HCT116 (cell line): ENCODE measurements around the gene EML4. TPM values are rescaled to one million over a fixed set of nuclear protein-coding genes. Genes with fewer than 3 reads are reported as not detected.

Experiments used
- ATAC-seq: fragments of 200-7000 bp; cut with Tn5 transposase; 2 replicates; pipeline ENCODE4 v1.9.1; 2020; ENCODE audit warnings: mild to moderate bottlenecking, moderate library complexity
- BruUV-seq: library from RNA; stranded (reverse); fragments of 400-500 nt; replicated peaks from 2 replicates; lab custom pipeline; 2021; lab: Mats Ljungman, UMichigan
- CTCF ChIA-PET: fragments of 300-600 bp; sonication (Branson Sonifier 250); formaldehyde crosslinking; loops from one replicate; lab custom pipeline; 2021; ENCODE audit warnings: antibody characterized with exemption; lab: Charles Lee
- POLR2A ChIA-PET: fragments of 300-600, 350-600 bp; sonication (Branson Sonifier 250); formaldehyde crosslinking; loops from one replicate; lab custom pipeline; 2021; ENCODE audit warnings: antibody characterized with exemption; lab: Charles Lee
- RAD21 ChIA-PET, 2 experiments: fragments of 300-600 bp; sonication (Branson Sonifier 250); formaldehyde crosslinking; loops; one replicate each; lab custom pipeline; 2023; ENCODE audit warnings: low total read pairs in 2 of 2; ENCODE audit not compliant: uncharacterized antibody in 2 of 2, unreplicated experiment in 2 of 2, low non-redundant PET in 1 of 2; lab: Charles Lee
- DNase-seq: peaks from one replicate; pipeline ENCODE4 v3.0.0-alpha.2; 2010; ENCODE audit warnings: low read depth, low spot score
- H2AFZ ChIP-seq: fragments of 200-600 bp; shearing (Covaris generic), sonication (generic); 2 replicates; pipeline ENCODE4 v1.6.1; 2017; ENCODE audit warnings: low read depth, mixed run types, mixed read lengths, antibody characterized with exemption, low read length; ENCODE audit not compliant: poor library complexity, severe bottlenecking
- H3K27ac ChIP-seq: 2 replicates; pipeline ENCODE4 v1.5.1; 2012; ENCODE audit warnings: low read depth, low read length
- H3K27me3 ChIP-seq: fragments of 200-600 bp; sonication (generic); 2 replicates; pipeline ENCODE4 v1.6.1; 2016; ENCODE audit warnings: mixed run types, low read length, mixed read lengths; ENCODE audit not compliant: insufficient read depth
- H3K36me3 ChIP-seq, 2 experiments: fragments of 200-500 bp in 1 of 2; fragments of 200-600 bp in 1 of 2; sonication (Bioruptor generic) in 1 of 2; sonication (generic) in 1 of 2; 2 replicates each; pipeline versions ENCODE4 v1.5.1 to v1.6.1; 2014 to 2016; ENCODE audit warnings: low read length in 2 of 2, inconsistent platforms in 1 of 2, mixed read lengths in 1 of 2, mixed run types in 1 of 2; ENCODE audit not compliant: insufficient read depth in 2 of 2, control insufficient read depth in 1 of 2
- H3K4me1 ChIP-seq, 2 experiments: fragments of 200-600 bp in 1 of 2; sonication (generic) in 1 of 2; 2 replicates each; pipeline versions ENCODE4 v1.5.1 to v1.6.1; 2012 to 2017; ENCODE audit warnings: low read length in 2 of 2, inconsistent platforms in 1 of 2, mild to moderate bottlenecking in 1 of 2, mixed read lengths in 1 of 2, mixed run types in 1 of 2, moderate library complexity in 1 of 2; ENCODE audit not compliant: insufficient read depth in 2 of 2, control insufficient read depth in 1 of 2
- H3K4me2 ChIP-seq: fragments of 200-600 bp; sonication (generic); 2 replicates; pipeline ENCODE4 v1.6.1; 2017; ENCODE audit warnings: mixed run types, low read length, mixed read lengths
- H3K4me3 ChIP-seq, 2 experiments: fragments of 200-600 bp in 1 of 2; sonication (generic) in 1 of 2; replicated peaks in 1 of 2; 2 replicates each; pipeline ENCODE4 v1.5.1; 2011 to 2016; ENCODE audit warnings: low read length in 2 of 2, control low read depth in 1 of 2, low read depth in 1 of 2, mild to moderate bottlenecking in 1 of 2, mixed read lengths in 1 of 2, mixed run types in 1 of 2
- H3K79me2 ChIP-seq: fragments of 200-600 bp; sonication (generic); 2 replicates; pipeline ENCODE4 v1.6.1; 2017; ENCODE audit warnings: mild to moderate bottlenecking, mixed run types, low read length, moderate library complexity, mixed read lengths; ENCODE audit not compliant: insufficient read depth
- H3K9ac ChIP-seq: fragments of 200-600 bp; sonication (generic); 2 replicates; pipeline ENCODE4 v1.6.1; 2016; ENCODE audit warnings: low read length, mixed read lengths
- H3K9me2 ChIP-seq: fragments of 200-600 bp; sonication (generic), shearing (Covaris generic); 2 replicates; pipeline ENCODE4 v1.6.1; 2017; ENCODE audit warnings: mixed run types, mild to moderate bottlenecking, moderate library complexity; ENCODE audit not compliant: insufficient read depth
- H3K9me3 ChIP-seq, 2 experiments: fragments of 200-500 bp in 1 of 2; fragments of 200-600 bp in 1 of 2; sonication (Bioruptor generic) in 1 of 2; sonication (generic) in 1 of 2; 2 replicates each; pipeline ENCODE4 v1.6.1; 2014 to 2017; ENCODE audit warnings: low read length in 2 of 2, mixed read lengths in 2 of 2, inconsistent platforms in 1 of 2, low read depth in 1 of 2, mild to moderate bottlenecking in 1 of 2, mixed run types in 1 of 2, moderate library complexity in 1 of 2; ENCODE audit not compliant: control insufficient read depth in 1 of 2, insufficient read depth in 1 of 2
- H4K20me1 ChIP-seq: fragments of 200-600 bp; sonication (generic), shearing (Covaris generic); 2 replicates; pipeline ENCODE4 v1.6.1; 2017; ENCODE audit warnings: mixed run types, mild to moderate bottlenecking, moderate library complexity; ENCODE audit not compliant: insufficient read depth
- ATF3 ChIP-seq: IDR thresholded peaks from 2 replicates; pipeline ENCODE4 v1.6.1; 2012
- CBX3 ChIP-seq: IDR thresholded peaks from 2 replicates; pipeline ENCODE4 v1.6.1; 2012; ENCODE audit warnings: low read depth
- CEBPB ChIP-seq: IDR thresholded peaks from 2 replicates; pipeline ENCODE4 v1.6.1; 2012; ENCODE audit warnings: low read depth
- CTCF ChIP-seq, 3 experiments: fragments of 200-600 bp in 1 of 3; sonication (generic) in 1 of 3; IDR thresholded peaks in 2 of 3; conservative IDR thresholded peaks in 1 of 3; 2 replicates each; pipeline ENCODE4 v1.5.1; 2012 to 2017; ENCODE audit warnings: low read depth in 2 of 3, low read length in 2 of 3, antibody characterized with exemption in 1 of 3, borderline replicate concordance in 1 of 3, control low read depth in 1 of 3, mild to moderate bottlenecking in 1 of 3, mixed read lengths in 1 of 3, mixed run types in 1 of 3, moderate library complexity in 1 of 3; ENCODE audit not compliant: insufficient read depth in 1 of 3
- EGR1 ChIP-seq: IDR thresholded peaks from 2 replicates; pipeline ENCODE4 v1.6.1; 2012; ENCODE audit warnings: low read depth
- ELF1 ChIP-seq: IDR thresholded peaks from 2 replicates; pipeline ENCODE4 v1.6.1; 2012; ENCODE audit warnings: low read depth, borderline replicate concordance
- EZH2 ChIP-seq: fragments of 200-600 bp; sonication (generic); IDR thresholded peaks from 2 replicates; pipeline ENCODE4 v1.6.1; 2017; ENCODE audit warnings: antibody characterized with exemption, mixed run types
- EZH2phosphoT487 ChIP-seq: fragments of 200-600 bp; IDR thresholded peaks from 2 replicates; pipeline ENCODE4 v1.6.1; 2018; ENCODE audit warnings: antibody characterized with exemption, borderline replicate concordance
- JUND ChIP-seq: IDR thresholded peaks from 2 replicates; pipeline ENCODE4 v1.6.1; 2012
- MAX ChIP-seq: IDR thresholded peaks from 2 replicates; pipeline ENCODE4 v1.6.1; 2012
- POLR2AphosphoS5 ChIP-seq: IDR thresholded peaks from 2 replicates; pipeline ENCODE4 v1.6.1; 2011; ENCODE audit warnings: mild to moderate bottlenecking, low read depth, low read length, moderate library complexity
- REST ChIP-seq: IDR thresholded peaks from 2 replicates; pipeline ENCODE4 v1.6.1; 2012; ENCODE audit warnings: low read depth
- SP1 ChIP-seq: IDR thresholded peaks from 2 replicates; pipeline ENCODE4 v1.6.1; 2012; ENCODE audit warnings: low read depth
- SRF ChIP-seq: IDR thresholded peaks from 2 replicates; pipeline ENCODE4 v1.6.1; 2012; ENCODE audit warnings: low read depth
- TCF7L2 ChIP-seq: IDR thresholded peaks from 2 replicates; pipeline ENCODE4 v1.7.0; 2011; ENCODE audit warnings: borderline replicate concordance, inconsistent platforms; ENCODE audit not compliant: insufficient read depth, insufficient read length; ENCODE audit errors: extremely low read depth
- YY1 ChIP-seq: IDR thresholded peaks from 2 replicates; pipeline ENCODE4 v1.6.1; 2011; ENCODE audit warnings: low read length, low read depth, moderate library complexity, mild to moderate bottlenecking; ENCODE audit not compliant: insufficient replicate concordance; ENCODE audit errors: extremely low read depth
- ZBTB33 ChIP-seq: IDR thresholded peaks from 2 replicates; pipeline ENCODE4 v1.6.1; 2011; ENCODE audit warnings: mild to moderate bottlenecking, low read length, moderate library complexity; ENCODE audit not compliant: insufficient replicate concordance; ENCODE audit errors: extremely low read depth
- ZFX ChIP-seq: fragments of 450-650 bp; IDR thresholded peaks from 2 replicates; pipeline ENCODE4 v1.6.1; 2017
- ZNF274 ChIP-seq: fragments of 200-500 bp; sonication (Bioruptor generic); IDR thresholded peaks from 2 replicates; pipeline ENCODE4 v1.6.1; 2014; ENCODE audit warnings: mild to moderate bottlenecking, low read depth, low read length, inconsistent platforms
- intact Hi-C: fragments of 100-400 bp; cut with micrococcal nuclease; formaldehyde crosslinking; loops from 2 replicates; pipeline ENCODE4 v1.10.0; 2022
- total RNA-seq: library from RNA; stranded (reverse); gene quantifications from one replicate; pipeline ENCODE4 v1.2.1, GENCODE V29; 2021; ENCODE audit not compliant: unreplicated experiment

The EML4 gene
- total RNA-seq, 1 experiment from 2014 or later: 53.5 TPM

- peaks cover 52% of the 10 kb centered on the region for H3K79me2 ChIP-seq
- intact Hi-C loops: loop anchor here (5.0 kb wide), 1 partner anchor 372 kb away; no protein-coding TSS in a partner anchor
Observed at GRCh38 chr2:42239289-42239661, 70.1 kb downstream of the EML4 start.

More at GRCh38 chr2:42239289-42239661, 70.1 kb downstream of the EML4 start:
- Histone ChIP-seq H3K9ac (no peak overlapping the region), H3K4me1 (no peaks in the 10 kb centered on the region), H4K20me1 (peaks cover 5% of the 10 kb centered on the region; the same call in 1 of the 2 replicates), H3K36me3 (no peaks in the 10 kb centered on the region), H3K4me3 (no peak overlapping the region), H3K9me3 (no peaks in the 10 kb centered on the region), H3K9me2 (no peaks in the 10 kb centered on the region), H2AFZ (no peak overlapping the region), H3K27me3 (no peaks in the 10 kb centered on the region), H3K27ac (no peak overlapping the region), H3K4me2 (no peak overlapping the region)
- no peak for DNase-seq
- no peak for ATAC-seq
- RAD21 ChIA-PET: no interaction called here
- TF ChIP-seq POLR2AphosphoS5 (no peak), TCF7L2 (no peak), CTCF (IDR thresholded peaks at IDR 0.05 in 2 of 3, conservative IDR thresholded peaks at IDR 0.05 in 1 of 3; ENCODE audit: borderline replicate concordance in 1 of 3, insufficient read depth in 1 of 3, low read depth in 2 of 3, low read length in 2 of 3) (no peak), EGR1 (no peak), SRF (no peak), SP1 (no peak), JUND (no peak), CEBPB (no peak), CBX3 (no peak), ATF3 (no peak), ZBTB33 (no peak), EZH2 (no peak), ZNF274 (no peak), REST (no peak), YY1 (no peak), ZFX (no peak), MAX (no peak), EZH2phosphoT487 (no peak), ELF1 (no peak)
- POLR2A ChIA-PET: no interaction called here
- CTCF ChIA-PET: interaction anchor here (0.6 kb wide), 1 partner anchor 143 kb away, joined by 4 read pairs; no protein-coding TSS in a partner anchor
- no TSS peak for BruUV-seq
